HG03354 (cell line): ENCODE data around the gene MLNR.

Source experiments
- ATAC-seq: cut with Tn5 transposase; IDR thresholded peaks from one replicate; pipeline ENCODE4 v1.9.1; 2021; ENCODE audit warnings: mild to moderate bottlenecking; ENCODE audit not compliant: unreplicated experiment, poor library complexity, severe bottlenecking

The MLNR gene

GRCh38 chr13:49225223-49226042 is 5.3 kb downstream of the MLNR start:
- ATAC-seq, result no peak

DNA sequence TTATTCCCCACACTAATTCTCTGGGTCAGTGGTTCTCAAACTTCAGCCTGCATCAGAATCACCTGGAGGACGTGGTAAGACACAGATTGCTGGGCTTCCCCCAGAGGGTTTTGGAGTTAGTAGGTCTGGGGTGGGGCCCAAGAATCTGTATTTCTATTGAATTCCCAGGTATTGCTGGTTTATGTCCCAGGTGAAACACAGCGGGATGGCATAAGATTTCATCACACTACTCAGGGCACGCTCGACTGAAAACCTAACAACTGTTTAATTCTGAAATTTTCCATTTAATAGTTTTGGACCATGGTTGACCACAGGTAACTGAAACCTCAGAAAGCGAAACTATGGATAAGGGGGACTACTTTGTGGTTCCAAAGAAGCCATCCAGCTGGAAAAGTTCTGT is 6.5 kb downstream of the MLNR start:
- no peak for ATAC-seq

DNA sequence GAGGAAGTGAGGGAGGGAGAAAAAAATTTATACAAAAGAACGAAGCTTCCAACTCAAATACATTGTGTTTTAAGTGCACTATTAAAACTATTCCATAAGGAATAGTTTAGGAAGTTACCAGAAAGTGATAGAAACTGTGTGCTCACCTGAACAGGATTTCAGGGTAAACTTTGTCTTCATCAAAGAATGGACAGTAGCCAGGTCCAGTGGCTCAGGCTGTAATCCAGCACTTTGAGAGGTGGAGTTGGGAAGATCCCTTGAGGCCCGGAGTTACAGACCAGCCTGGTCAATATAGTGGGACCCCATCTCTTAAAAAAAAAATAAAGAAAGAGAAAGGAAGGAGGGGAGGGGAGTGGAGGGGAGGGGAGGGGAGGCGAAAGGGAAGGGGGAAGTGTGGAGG is 14.6 kb downstream of the MLNR start:
- no peak for ATAC-seq

DNA sequence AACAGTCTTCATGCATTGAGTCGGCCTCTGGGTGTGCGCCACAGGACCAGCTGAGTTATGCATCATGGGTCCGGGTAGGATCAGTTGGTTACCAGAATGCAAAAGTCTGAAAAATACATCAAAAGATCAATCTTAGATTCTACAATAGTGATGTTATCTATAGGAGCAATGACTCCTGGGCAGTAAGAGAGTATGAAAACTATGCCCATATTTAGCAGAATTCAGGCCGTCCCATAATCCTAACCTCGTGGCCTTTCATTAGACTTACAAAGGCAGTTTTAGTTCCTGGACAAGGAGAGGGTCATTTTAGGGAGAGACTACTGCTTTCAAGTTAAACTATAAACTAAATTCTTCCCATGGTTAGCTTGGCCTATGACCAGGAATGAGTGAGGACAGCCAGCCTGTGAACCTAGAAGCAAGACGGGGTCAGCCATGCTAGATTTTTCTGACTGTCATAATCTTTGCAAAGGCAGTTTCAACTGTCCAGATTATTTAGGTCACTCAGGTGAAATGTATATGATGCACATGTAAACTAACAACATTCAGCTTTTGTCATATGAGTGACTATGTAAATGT is 15.8 kb downstream of the MLNR start:
- ATAC-seq, result no peak

DNA sequence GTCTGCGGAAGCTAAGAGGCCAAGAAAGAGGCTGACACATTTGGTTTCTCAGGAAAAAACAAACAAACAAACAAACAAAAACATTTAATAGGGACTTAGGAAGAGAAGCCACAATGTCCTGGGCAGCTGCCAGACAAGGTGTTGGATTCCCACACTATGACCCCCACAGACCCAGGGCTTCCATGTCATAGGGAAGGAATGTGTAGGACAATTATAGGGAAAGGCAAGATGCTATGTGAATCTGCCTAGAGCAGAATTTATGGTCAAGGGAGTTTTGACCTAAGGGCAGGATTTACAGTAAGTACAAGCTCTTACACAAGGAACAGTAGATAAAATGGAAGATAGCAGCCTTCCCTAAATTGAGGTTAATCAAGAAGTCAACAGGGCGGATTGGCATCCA is 18.5 kb downstream of the MLNR start:
- no peak for ATAC-seq

GRCh38 chr13:49240017-49240416 is 19.9 kb downstream of the MLNR start:
- no peak for ATAC-seq

GRCh38 chr13:49241296-49241695 is 21.2 kb downstream of the MLNR start:
- no peak for ATAC-seq

GRCh38 chr13:49245101-49245500 is 25.0 kb downstream of the MLNR start:
- ATAC-seq, result no peak

DNA sequence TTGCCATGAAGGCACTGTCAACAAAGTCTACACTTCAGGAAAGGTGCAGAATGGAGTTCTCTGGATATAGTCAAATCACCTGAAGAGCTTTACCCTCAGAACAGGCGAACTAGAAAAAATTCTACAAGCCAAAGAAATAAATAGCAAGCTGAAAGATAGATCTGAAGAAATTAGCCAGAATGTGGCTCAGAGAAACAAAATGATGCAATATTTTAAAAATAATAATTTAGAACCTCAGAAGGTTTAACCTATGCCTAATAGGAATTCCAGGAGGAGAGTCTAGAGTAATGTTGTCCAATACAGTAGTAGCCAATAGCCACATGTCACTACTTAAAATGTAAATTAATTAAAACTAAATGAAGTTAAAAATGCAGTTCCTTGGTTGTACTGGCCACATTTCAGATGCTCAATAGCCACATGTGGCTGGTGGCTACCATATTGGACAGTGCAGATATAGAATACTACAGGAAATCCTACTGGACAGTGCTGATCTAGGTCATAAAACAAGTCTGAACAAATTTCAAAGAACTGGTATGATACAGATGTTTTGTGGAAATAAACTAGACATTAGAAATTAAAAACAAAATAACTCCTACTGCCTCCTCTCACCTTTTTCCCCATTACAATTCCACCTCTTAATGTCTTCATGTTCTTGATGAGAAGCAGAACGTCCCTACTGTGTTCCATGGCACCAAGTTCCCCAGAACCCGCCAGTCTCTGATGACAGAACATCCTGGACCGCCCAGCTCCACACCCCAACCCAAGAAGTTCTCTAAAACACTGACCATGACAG is 26.9 kb downstream of the MLNR start:
- peak; percentile 35 for ATAC-seq

DNA sequence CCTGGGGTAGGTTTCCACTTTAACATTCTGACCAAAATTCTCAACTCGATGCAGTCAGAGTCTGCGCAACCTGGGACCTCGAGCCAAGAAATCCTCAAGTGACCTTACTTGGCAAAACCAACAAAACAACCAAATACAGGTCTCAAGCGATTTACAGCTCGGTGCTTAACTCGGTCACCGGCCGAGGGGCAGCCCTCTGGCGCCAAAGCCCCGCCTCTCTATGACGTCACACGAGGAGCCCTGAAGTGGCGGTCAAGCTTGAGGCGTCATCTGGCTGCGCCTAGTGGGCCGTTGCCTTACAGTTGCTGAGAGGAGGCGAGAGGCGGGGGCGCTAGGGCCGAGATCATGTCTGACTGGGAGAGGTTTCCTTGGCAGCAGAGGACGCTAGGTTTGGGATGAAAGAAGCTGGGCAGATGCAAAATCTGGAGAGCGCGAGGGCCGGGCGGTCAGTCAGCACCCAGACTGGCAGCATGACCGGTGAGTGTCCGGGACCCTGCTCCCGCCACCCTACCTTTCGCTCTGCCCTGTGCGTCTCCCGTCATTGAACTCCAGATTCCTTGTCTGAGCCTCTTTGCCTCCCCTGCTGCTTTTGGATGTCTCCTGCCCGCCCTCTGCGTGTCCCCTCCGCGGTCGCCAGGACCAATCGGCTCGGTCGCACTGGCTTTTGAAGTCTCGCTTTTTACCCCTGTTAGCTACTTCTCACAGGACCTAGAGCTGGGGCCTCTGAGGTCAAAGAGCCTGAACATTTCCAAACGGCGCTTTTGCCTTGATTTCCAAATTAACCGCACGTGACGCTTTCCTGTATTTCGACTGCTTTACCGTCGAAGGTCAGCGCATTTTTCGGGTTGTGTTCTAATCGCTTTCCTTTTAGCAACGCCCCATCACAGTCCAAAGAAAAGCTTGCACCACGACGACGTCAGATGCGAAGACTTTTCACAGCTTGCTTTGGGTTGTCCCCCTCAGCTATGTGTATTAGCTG is 27.8 kb downstream of the MLNR start, which contains the start of gene CDADC1:
Gene CDADC1, plus strand, starts transcription at position 283 of the 979 bp plus-strand sequence. Its CDS starts 113 bp downstream, at position 396.
- peak; percentile 98 for ATAC-seq

- no peak for ATAC-seq
These were observed 28.5 kb downstream of the MLNR start for GRCh38 chr13:49248622-49249002.

GRCh38 chr13:49251326-49251725 is 31.2 kb downstream of the MLNR start:
- ATAC-seq, result no peak

DNA sequence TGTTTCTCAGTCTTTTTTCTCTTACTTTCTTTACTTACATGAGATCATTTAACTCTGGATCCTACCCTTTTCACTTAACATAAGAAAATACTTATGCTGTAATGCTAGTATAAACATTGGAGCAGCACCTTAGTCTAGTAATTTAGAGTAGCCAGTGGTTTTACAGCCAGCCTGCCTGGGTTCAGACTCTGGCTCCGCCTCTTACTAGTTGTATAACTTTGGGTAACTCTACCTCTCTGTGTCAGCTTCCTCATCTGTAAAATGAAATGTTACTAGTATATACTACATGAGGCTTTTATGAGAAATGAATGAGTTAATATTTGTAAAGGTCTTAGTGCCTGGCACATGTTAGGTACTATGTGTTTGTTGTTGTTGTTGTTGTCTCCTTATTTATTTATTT is 33.2 kb downstream of the MLNR start:
- ATAC-seq, result no peak

DNA sequence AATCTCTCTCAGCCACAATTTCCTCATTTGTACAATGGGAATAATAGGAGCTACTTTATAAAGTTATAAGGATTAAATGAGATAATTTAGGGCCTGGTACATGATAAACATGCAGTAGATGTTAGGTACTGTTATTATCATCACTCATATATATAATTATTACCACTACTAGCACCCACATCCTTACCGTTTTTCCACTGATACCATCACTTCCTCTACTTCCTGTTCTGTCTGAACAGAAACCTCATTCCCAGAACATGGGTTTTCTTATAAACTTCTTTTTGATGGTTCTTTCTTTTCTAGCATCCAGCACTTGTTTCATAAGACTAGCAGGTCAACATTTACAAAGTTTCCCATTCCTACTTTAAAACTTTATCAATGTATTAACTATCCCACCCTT is 33.9 kb downstream of the MLNR start:
- ATAC-seq, result no peak

- no peak for ATAC-seq
These were observed 36.7 kb downstream of the MLNR start for GRCh38 chr13:49256841-49257240.

- ATAC-seq, result no peak
These were observed 38.1 kb downstream of the MLNR start for GRCh38 chr13:49258089-49258796.

DNA sequence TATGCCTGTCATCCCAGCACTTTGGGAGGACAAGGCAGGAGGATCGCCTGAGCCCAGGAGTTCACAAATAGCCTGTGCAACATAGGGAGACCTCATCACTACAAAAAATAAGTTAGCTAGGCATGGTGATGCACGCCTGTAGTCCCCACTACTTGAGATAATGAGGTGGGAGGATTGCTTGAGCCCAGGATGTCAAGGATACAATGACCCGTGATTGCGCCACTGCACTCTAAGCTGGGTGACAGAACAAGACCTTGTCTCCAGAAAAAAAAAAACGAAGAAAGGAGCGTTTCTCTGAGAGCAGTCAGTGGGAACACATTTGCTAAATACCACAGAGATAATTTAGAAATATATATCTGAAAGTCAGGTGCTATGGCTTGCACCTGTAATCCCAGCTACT is 39.4 kb downstream of the MLNR start:
- ATAC-seq, result no peak

GRCh38 chr13:49262634-49263033 is 42.5 kb downstream of the MLNR start:
- no peak for ATAC-seq

DNA sequence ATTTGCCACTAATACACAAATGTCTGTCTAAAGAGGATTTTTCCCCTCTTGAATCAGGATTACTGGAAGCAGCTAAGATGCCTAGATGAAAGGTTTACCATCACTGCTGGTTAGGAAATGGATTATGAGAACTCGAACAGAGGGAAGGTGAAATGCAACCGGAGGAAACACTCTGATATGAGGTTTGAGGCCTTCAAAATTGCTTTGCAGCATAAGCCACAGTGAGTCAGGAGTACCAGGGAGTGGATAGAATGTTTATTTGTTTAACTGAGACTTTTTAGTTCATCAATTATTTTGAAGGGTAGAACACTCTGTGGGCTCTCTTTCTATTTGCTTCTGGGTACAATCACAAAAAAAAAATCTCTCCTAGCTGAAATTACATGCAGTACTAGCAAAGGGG is 45.7 kb downstream of the MLNR start:
- ATAC-seq, result no peak
